ENCODE results near the gene PRKCE. TPM values are rescaled to one million over a fixed set of nuclear protein-coding genes. Genes with fewer than 3 reads are reported as not detected.

PRKCE gene
- polyA plus RNA-seq, 3 donors: 8.3 to 9.1 (median 8.8) TPM

DNA sequence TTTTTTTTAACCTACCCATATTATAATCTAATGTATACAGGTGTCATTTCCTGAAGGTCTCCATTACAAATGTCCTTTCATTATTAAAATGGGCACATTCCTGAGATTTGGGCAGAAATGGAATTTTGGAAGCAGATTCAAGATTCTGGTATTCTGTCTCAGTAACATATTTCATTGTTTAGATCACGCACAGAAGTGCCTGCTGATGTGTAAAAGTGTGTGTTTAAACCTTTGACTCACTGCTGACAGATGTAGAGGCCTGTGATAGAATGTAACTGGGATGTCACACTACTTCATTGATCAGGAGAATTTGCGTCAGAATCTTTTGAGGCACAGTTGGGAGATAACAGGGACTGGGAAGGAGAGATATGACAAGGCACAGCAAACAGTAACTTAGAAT, 368.9 kb downstream of the PRKCE start:
- DNase-seq (ENCODE audit: extremely low read depth in 1 of 11, low read depth in 9 of 11, low spot score in 4 of 11): no peak

DNA sequence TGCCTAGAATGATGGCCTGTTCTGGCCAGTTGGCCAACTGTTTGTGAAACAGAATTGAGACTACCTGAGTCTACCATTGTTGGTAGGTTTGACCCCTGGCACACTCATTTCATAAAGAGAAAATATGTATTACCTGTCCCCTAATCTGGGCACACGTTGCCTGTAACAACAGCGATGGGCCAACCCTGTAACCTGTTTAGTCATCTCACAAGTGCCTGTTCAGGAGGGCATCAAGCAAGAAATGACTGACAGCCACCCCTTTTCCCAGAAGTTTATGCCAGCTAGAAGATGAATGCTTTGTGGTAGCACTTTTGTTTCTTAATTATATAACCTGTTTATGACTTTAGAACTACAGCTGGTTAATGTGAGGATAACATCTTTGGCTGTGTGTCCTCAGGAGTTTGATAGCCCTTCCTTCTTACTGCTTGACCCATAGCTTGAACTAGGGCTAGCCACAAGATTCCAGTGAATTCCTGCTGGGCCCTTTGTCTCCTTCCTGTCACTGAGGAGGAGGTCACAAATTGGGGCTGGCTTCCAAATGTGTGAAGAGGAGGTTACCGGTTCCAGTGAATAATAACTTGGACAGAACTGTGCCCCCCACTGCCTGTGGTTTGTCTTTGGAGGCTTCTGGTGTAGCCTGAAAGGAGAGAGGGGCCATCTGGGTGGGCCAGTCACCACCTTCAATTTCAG, 371.8 kb downstream of the PRKCE start:
- no peak for DNase-seq (ENCODE audit: extremely low read depth in 1 of 11, low read depth in 9 of 11, low spot score in 4 of 11)

DNA sequence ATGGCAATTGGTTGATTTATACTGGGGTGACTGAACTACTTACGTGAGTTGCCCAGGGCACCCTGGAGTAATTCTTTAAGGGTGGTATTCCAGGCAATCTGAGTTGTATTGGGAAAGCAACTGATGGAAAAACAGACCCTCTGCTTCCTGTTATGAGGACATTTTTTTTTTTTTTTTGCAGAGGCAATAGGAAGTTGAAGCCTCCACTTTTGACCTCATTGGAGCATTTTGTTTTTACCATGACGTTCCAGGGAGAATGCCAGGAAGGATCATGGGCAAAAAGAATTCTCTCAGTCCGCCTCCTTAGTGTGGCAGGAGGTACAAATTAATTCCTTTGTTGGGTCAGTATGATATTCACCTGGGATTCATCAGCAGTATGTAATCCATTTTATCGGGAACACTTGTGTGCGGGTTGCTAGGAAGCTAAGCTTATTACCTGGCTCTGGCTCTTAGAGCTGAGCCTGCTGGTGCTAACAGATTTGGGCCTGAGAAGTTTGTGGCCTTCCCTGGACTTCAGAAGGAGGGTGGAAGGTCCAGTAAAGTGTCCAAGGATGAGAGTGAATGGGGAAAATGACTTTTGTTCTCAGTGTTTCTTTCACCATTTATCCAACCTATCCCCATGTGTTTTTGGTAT, 372.8 kb downstream of the PRKCE start:
- no peak for DNase-seq (ENCODE audit: extremely low read depth in 1 of 11, low read depth in 9 of 11, low spot score in 4 of 11)

DNA sequence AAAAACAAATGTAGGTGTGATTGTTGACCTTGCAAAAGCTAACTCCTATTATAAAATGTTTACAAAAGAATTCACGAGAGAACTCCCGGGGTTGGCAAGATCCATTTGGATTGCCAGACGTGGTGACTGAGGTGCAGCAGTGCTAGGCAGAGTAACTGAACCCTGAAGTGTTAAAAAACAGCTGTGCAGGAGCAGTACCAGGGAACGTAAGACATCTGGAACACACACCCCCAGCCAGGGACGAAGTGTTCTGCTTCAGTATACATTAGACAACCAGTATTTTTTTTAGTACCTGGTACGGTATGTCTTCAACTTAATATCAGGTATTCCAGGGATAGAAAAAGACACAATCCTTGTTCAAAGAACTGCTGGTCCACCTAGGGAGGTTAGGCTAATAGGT, 373.6 kb downstream of the PRKCE start:
- no peak for DNase-seq (ENCODE audit: extremely low read depth in 1 of 11, low read depth in 9 of 11, low spot score in 4 of 11)

DNA sequence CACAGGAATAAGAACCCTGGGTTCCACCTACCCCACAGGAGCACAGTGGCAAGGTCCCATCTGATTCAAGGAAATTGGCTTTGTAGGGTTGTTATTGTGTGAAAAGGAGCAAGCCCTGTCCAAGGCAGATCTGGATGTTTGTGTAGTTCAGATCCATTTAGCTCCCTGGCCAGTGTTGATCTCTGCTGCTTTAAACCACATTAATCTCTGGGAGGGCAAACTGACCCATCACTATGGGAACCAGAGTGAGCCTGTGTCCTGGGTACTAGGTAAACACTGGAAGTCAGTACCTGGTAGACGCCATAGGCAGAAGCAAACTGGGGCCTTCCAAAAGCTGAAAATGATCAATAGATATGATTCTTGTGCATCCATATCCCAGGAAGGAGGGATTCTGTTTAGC, 374.2 kb downstream of the PRKCE start:
- no peak for DNase-seq (ENCODE audit: extremely low read depth in 1 of 11, low read depth in 9 of 11, low spot score in 4 of 11)

DNA sequence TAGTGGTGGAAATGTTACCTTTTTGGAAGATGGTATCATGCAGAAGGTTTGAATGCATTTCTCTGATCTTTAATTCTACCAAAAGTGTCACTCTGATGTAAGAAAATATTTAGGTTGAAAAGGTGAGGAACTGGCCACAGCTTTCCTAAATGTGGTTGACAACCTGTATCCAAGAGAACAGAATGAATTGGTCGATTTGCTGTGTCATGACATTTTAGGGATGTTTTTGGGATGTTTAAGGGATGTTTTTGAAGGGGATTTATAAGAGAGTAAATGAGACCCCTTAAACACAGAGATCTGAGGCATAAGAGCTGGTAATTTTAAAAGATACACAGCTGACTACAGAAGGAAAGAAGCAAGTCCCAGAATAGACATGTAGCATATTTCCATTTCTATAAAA, 375.0 kb downstream of the PRKCE start:
- DNase-seq (ENCODE audit: extremely low read depth in 1 of 11, low read depth in 9 of 11, low spot score in 4 of 11): no peak

DNA sequence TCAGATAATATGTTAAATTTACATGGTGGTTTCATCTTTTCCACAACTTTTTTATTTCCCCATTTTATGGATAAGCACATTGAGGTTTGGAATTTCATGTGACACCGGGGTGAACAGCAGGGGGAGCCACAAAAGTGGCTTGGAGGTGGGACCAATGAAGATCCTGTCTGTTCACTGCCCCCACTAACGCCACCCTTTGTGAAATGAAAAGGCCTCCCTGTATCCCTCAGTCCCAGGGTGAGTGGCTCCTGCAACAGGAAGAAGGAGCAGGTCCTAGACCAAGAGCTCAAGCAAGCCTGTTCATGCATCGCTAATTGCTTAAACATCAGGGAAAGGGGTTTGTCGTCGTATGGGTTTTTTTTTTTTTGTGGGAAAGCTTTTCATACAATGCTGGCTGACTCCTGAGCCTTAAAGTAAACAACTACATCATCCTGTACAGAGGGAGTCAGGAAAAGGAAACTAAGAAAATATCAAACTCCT, 377.9 kb downstream of the PRKCE start:
- peak in 1 of 11 donors; percentile 28 for DNase-seq (ENCODE audit: extremely low read depth in 1 of 11, low read depth in 9 of 11, low spot score in 4 of 11)

DNA sequence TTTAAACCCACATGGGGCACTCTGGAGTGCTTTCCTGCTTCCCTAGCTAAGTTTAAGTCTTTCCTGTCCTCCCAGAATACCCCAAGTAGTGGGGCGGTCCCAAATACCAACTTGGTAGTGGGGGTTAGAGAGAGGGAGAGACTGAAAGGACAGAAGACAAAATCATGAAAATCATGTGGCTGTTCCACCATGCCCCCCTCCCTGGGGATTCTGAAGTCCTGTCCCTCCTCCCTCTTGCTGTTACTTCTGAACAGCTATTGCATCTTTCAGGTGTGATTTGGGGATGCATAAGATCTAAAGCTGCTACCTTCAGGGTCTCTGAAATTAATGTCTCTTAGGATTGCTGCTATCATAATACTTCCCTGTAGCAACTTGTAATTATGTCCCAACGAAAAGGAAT, 378.9 kb downstream of the PRKCE start:
- no peak for DNase-seq (ENCODE audit: extremely low read depth in 1 of 11, low read depth in 9 of 11, low spot score in 4 of 11)

DNA sequence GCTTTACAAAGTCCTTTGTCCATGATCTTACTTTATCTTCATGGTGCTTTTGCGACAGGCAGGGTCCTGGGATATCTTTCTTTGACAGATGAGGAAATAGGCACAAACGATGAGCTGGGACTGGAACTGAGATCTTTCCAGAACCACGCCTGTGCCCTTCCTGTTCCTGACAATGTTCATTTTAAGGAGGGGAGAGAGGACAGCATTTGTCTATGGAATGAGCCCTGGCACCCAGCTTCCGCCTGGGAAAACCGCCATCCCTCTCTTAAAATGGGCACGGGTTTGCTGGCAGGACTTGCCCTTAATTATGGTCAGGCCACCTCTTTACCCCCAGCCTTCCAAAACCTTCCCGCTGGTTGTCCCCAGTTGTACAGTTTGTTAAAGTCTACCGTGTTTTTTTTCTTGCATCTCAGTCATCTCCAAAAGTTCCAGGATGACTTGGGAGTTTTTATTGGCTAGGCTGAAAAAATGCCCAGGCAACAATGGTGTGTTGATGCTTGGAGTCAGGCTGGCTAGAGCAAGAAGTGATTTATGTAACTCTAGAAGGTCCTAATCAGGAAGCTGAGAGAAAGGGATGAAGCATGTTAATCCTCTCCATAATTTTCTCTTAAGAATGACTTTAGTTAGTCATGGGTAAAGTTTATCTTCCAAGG, 380.8 kb downstream of the PRKCE start:
- DNase-seq (ENCODE audit: extremely low read depth in 1 of 11, low read depth in 9 of 11, low spot score in 4 of 11): no peak

DNA sequence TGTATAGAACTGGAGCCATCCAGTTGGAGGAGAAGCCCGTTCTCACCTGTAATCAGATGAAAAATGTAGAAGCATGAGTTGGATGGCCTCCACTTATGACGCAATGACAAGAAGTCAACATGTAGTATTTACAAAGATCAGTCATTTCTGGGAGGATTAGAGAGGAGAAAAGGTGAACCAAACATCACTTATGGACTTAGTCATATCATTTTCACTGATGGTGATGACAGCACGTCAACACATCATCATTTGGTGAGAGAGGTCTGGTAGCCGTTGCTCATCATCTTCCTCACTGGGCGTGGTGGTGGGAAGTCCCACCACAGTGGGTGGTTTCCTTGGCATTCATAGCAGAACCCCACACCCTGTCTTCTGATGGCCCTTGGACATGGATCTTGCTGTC, 381.5 kb downstream of the PRKCE start:
- DNase-seq (ENCODE audit: extremely low read depth in 1 of 11, low read depth in 9 of 11, low spot score in 4 of 11): no peak

DNA sequence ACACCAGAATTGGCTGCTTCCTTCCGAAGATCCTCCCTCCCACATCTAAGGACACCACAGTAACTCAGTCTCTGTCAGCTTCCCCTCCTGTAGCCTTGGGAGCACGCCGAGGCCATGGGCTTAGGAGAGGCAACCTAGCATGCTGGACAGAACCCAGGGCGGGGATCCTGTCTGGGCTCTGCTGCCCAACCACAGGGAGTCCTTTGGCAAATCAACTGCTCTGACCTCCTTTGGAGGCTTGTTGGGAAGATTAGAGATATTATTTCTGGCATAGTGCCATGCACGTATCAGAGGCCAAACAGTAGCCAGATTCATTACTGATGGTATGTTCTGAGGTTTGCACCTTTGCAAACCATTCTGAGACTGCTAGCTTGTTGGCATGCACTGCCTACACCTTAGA, 383.1 kb downstream of the PRKCE start:
- DNase-seq (ENCODE audit: extremely low read depth in 1 of 11, low read depth in 9 of 11, low spot score in 4 of 11): no peak

DNA sequence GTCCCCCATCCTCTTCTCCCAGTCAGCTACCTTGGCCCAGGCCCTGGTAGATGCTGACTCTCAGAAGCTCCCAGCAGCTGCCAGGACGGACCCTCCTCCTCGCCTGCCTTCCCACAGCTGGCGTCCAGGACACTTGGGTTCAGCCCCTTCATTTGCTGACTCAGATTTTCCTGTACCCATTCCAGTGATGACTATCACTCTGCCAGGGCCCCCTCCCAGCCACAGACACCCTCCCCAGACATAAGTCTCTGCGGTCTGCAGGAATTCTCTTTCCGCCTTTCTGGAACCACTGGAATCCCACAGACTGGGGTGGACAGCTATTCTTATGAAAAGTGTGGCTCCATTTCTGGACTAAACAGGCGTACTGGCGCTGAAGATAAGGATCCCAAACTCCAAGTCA, 385.5 kb downstream of the PRKCE start:
- DNase-seq (ENCODE audit: extremely low read depth in 1 of 11, low read depth in 9 of 11, low spot score in 4 of 11): no peak

DNA sequence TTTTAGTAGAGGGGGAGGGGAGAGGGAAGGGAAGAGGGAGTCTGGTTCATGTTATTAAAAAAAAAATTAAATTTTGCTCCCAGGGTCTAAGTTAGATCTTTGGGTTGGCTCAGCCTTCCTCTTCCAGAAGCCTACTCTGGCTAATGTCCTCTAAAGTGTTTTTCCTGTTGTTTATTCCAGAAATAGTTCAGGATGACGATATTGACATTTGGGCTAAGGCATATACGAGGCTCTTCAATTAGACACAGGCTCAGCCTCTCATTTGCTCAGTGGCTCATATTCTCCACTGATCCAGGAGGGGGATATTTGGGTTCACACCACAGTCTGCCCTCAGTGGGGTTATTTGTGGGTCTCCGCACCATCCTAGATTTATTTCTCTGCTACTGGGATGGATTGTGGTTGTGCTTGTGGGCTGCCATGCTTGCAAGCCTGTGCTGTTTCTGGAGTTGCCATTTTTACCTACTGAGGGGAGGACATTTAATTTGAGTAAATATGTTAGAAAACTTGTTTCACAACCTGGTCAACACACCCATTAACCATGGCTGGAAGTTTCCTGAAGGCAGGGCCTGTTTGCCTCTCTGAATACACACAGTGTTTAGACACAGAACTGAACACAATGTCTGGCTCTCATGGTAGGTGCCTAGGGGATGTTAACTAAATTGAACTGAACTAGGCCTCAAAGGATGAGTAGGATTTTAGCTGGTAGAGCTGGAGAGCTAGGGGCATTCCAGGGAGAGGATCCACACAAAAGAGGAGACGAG, 388.2 kb downstream of the PRKCE start:
- DNase-seq (ENCODE audit: extremely low read depth in 1 of 11, low read depth in 9 of 11, low spot score in 4 of 11): no peak

DNA sequence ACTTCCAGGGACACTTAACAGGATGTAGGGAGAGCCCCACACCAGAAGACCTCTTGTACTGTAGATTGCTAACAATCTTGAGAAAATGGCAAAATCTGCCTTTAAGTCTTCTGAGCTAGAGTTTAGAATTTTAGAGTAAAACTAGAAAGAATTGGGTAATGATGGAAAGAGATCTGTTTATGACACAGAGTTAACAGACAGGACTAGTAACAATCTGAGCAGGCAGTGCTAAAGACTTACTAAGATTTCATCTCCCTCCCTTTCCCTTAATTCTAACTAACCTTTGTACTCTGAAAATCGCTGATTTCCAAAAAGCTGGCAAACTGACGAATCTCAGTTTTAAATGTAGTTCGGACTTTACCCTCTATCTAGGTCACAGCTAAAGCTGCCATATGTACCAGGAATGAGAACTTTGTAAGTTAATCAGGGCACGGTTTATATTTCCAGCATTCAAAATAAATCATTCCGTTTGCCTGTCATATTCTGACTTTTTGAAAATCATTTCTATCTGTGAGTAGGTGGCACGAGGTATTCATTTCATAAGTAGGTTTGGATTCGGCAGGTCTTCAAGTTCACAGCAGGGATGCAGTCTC, 389.2 kb downstream of the PRKCE start:
- no peak for DNase-seq (ENCODE audit: extremely low read depth in 1 of 11, low read depth in 9 of 11, low spot score in 4 of 11)

DNA sequence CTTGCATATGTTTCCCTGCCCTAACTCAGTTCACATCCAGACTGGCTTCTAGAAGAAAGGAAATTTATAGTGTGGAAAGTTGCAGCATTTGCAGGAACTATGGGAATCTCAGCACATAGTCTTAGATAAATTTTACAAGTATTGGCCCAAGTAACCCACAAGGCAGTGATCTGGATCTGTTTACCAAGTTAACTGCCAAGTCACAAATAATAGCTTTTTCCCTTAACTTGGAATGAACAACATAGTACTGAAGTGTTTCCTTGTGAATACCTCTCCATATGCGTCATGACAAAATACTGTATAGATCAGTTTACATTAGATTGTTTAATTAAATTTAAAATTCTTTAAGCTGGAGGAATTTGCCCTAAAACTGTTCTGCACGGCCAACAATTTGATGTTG, 390.0 kb downstream of the PRKCE start:
- no peak for DNase-seq (ENCODE audit: extremely low read depth in 1 of 11, low read depth in 9 of 11, low spot score in 4 of 11)

DNA sequence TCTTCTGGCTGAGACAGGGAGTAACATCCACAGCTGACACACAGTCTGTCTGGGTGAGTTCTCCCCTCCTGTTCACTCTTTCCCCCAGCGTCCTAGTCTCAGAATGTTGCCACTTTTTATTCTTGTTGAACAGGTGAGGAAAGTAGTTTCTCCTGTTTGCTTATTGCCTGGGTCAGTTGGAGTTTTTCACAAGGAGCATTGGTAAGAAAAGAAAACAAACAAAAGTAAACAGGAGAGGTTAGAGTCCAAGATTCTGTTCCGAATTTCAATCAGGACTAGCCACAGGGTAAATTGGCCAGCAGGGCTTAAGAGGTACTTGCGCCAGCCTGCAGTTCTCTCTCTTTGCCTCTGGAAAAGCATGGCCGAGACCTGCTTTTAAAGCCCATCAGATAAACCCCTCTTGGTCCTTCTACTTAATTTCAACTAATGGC, 390.7 kb downstream of the PRKCE start:
- DNase-seq (ENCODE audit: extremely low read depth in 1 of 11, low read depth in 9 of 11, low spot score in 4 of 11): no peak

DNA sequence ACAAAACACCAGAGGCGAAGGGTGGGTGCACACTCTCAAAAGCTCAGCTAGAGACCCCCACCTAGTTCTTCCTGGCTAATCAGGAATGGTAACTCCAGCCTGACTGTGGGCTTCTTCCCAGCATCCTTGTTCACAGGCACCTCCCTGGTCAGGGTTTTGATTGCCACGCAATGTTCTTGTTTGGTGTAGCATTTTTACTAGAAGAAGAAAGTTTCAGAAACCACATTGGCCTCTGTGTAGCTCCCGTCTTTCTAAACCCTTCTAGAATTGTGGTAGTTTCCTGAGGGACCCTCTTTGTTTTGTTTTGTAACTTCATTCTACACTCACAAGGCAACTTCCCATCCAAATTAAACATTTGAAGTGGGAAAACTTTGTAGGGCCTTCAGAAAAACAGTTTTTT, 391.2 kb downstream of the PRKCE start:
- DNase-seq (ENCODE audit: extremely low read depth in 1 of 11, low read depth in 9 of 11, low spot score in 4 of 11): no peak

DNA sequence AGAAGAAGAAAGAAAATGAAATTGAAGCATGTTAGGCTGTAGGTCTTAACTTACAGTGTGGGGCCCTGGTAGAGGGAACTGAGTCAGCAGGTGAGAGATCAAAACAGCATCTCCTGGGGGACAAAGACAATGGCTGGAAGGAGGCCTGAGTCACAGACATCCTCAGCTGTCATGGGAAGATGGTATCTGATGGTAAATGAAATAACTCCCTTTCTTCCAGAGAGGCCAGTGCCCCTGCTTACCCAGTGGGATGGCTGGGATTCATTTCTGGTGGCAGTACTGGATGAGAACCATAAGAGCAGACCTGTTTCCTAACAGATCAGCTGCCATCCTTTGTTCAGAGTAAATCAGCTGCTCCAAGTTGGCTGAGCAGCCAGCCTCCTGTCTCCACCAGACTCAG, 394.4 kb downstream of the PRKCE start:
- no peak for DNase-seq (ENCODE audit: extremely low read depth in 1 of 11, low read depth in 9 of 11, low spot score in 4 of 11)

DNA sequence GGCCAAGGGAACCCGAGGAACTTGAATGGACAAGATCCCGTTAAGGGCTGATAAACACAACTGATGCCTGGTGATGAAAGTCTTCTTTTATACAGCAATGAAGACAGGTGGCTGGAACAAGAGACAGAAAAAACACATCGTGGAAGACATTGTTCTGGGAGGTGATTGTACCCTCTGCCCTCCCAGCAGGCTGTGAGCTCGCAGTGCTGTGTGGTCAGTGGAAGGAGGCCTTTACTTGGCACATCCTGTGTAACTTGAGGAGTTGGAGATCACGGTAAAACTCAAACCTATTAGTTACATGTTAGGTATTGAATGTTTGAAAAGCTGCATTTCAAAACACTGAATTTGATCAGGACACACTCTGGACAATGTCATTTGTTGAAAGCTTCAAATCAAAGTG, 395.8 kb downstream of the PRKCE start:
- DNase-seq (ENCODE audit: extremely low read depth in 1 of 11, low read depth in 9 of 11, low spot score in 4 of 11): no peak

All from renal cortex interstitium (tissue), 11 donors.